ENCODE measurements around the gene RAB31.
A peak's percentile ranks its signal among the peaks of the same experiment; 100 is the strongest.

The RAB31 gene

GRCh38 chr18:9709304-9709877 is 1.3 kb downstream of the RAB31 start:
- Histone ChIP-seq H3K4me1 (ENCODE audit: control insufficient read depth in 2 of 2, insufficient read depth in 1 of 2, low read depth in 1 of 2, low read length in 2 of 2) (peaks cover 3 to 18% of the 10 kb centered on the region in 2 donors), H2AFZ (ENCODE audit: low read length) (peak overlapping the region; percentile 97), H3K14ac (ENCODE audit: low read length) (no peak overlapping the region), H3K79me1 (ENCODE audit: low read depth, low read length) (no peaks in the 10 kb centered on the region), H3K27ac (replicated peaks; ENCODE audit: low read length) (no peak overlapping the region), H3K4me3 (ENCODE audit: low read length in 2 of 2) (peak overlapping the region; percentile 70 to 86), H3K23ac (ENCODE audit: low read depth, low read length, poor library complexity) (no peak overlapping the region), H3K36me3 (replicated peaks in 1 of 2; ENCODE audit: control insufficient read depth in 2 of 2, insufficient read depth in 2 of 2, low read length in 2 of 2) (no peaks in the 10 kb centered on the region), H3K27me3 (ENCODE audit: control insufficient read depth in 3 of 3, insufficient read depth in 3 of 3, low read depth in 1 of 3, low read length in 3 of 3) (peaks cover 0 to 27% (median 0%) of the 10 kb centered on the region in 3 experiments), H3K4ac (ENCODE audit: low read length) (no peak overlapping the region), H3K4me2 (ENCODE audit: insufficient read depth, low read length, poor library complexity, severe bottlenecking) (peak overlapping the region; percentile 88), H2AK5ac (ENCODE audit: low read depth, low read length) (no peak overlapping the region), H3K18ac (ENCODE audit: low read length) (no peak overlapping the region), H2BK15ac (ENCODE audit: low read length) (no peak overlapping the region), H3K9ac (ENCODE audit: low read depth, low read length, poor library complexity) (no peak overlapping the region), H2BK120ac (ENCODE audit: low read depth, low read length) (no peak overlapping the region), H2BK12ac (ENCODE audit: low read length) (no peak overlapping the region), H3K9me3 (replicated peaks in 1 of 2; ENCODE audit: control insufficient read depth in 2 of 2, insufficient read depth in 1 of 2, low read depth in 1 of 2, low read length in 2 of 2) (no peaks in the 10 kb centered on the region), H4K8ac (ENCODE audit: low read depth, low read length) (no peak overlapping the region), H2BK5ac (ENCODE audit: low read length) (no peak overlapping the region), H4K91ac (ENCODE audit: low read depth, low read length, poor library complexity) (no peak overlapping the region)
- DNase-seq (ENCODE audit: low spot score), result no peak
- no CpG with 5 or more reads among the region's 18 CpGs for WGBS, 2 donors (ENCODE audit: extremely low coverage in 2 of 2, insufficient read length in 2 of 2, insufficient replicate concordance in 1 of 2)

DNA sequence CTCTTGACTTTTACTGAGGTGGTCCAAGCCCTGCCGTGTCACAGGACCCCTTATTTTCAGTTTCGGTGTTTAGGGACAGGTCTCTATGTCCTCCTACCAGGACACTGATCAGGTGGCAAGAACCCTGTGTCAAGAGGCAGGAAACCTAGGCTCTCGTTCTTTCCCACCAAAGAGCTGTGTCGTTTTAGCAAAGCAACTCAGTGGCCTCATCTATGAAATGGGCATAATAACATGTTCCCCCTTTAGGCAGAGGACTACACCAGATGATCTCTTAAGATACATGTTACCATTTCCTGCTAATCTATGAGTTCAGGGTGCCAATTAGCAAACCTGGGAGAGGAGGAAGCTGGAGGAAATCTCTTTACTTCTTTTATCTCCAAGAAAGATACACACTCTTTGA is 1.9 kb downstream of the RAB31 start:
- H2BK15ac ChIP-seq (ENCODE audit: low read length), result no peak overlapping the region
- no peak overlapping the region for H2BK12ac ChIP-seq (ENCODE audit: low read length)
- no peak overlapping the region for H4K8ac ChIP-seq (ENCODE audit: low read depth, low read length)
- H3K4me3 ChIP-seq (ENCODE audit: low read length in 2 of 2), result no peak overlapping the region
- no peak overlapping the region for H3K14ac ChIP-seq (ENCODE audit: low read length)
- no peaks in the 10 kb centered on the region for H3K36me3 ChIP-seq (replicated peaks in 1 of 2; ENCODE audit: control insufficient read depth in 2 of 2, insufficient read depth in 2 of 2, low read length in 2 of 2)
- H3K18ac ChIP-seq (ENCODE audit: low read length), result no peak overlapping the region
- H3K4ac ChIP-seq (ENCODE audit: low read length), result no peak overlapping the region
- H2BK120ac ChIP-seq (ENCODE audit: low read depth, low read length), result no peak overlapping the region
- no CpG with 5 or more reads among the region's 4 CpGs for WGBS, 2 donors (ENCODE audit: extremely low coverage in 2 of 2, insufficient read length in 2 of 2, insufficient replicate concordance in 1 of 2)
- no peak overlapping the region for H2AK5ac ChIP-seq (ENCODE audit: low read depth, low read length)
- peaks cover 8 to 18% of the 10 kb centered on the region in 2 donors for H3K4me1 ChIP-seq (ENCODE audit: control insufficient read depth in 2 of 2, insufficient read depth in 1 of 2, low read depth in 1 of 2, low read length in 2 of 2)
- H3K23ac ChIP-seq (ENCODE audit: low read depth, low read length, poor library complexity), result no peak overlapping the region
- H3K27ac ChIP-seq (replicated peaks; ENCODE audit: low read length), result no peak overlapping the region
- no peak overlapping the region for H3K4me2 ChIP-seq (ENCODE audit: insufficient read depth, low read length, poor library complexity, severe bottlenecking)
- no peaks in the 10 kb centered on the region for H3K9me3 ChIP-seq (replicated peaks in 1 of 2; ENCODE audit: control insufficient read depth in 2 of 2, insufficient read depth in 1 of 2, low read depth in 1 of 2, low read length in 2 of 2)
- H2AFZ ChIP-seq (ENCODE audit: low read length), result no peak overlapping the region
- no peak overlapping the region for H3K9ac ChIP-seq (ENCODE audit: low read depth, low read length, poor library complexity)
- peaks cover 0 to 27% (median 0%) of the 10 kb centered on the region in 3 experiments for H3K27me3 ChIP-seq (ENCODE audit: control insufficient read depth in 3 of 3, insufficient read depth in 3 of 3, low read depth in 1 of 3, low read length in 3 of 3)
- no peaks in the 10 kb centered on the region for H3K79me1 ChIP-seq (ENCODE audit: low read depth, low read length)
- no peak overlapping the region for H4K91ac ChIP-seq (ENCODE audit: low read depth, low read length, poor library complexity)
- DNase-seq (ENCODE audit: low spot score), result no peak
- H2BK5ac ChIP-seq (ENCODE audit: low read length), result no peak overlapping the region

DNA sequence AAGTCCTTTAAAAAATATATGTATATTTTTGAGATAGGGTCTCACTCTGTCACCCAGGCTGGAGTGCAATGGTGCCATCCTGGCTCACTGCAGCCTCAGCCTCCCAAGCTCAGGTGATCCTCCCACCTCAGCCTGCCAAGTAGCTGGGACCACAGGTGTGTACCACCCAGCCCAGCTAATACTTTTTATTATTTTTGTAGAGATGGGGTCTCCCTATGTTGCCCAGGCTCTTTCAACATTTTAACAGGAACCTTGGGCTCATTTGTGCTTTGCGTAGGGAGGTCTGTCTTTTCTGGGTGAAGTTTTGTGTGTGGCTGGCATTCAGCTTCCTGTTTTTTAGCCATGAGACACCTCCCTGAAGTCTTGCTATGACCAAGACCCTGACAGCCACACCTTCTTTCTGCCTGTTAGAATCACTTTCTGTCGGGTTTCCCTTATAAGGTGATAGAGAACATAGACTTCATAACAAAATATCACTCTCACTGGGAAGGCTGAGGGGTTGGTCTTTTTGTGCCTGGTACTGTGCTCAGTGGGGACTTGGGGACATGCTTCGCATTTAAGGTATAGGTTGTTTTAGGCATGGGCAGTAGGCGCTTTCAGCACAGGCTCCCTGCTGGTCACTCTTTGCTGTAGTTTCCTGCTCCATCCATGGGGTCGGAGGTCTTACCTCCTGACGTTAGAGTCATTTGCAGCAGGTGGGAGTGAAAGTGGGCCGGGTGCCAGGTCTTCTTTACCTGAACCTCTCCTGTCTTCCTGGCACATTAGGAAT is 3.4 kb downstream of the RAB31 start:
- no peak overlapping the region for H3K4ac ChIP-seq (ENCODE audit: low read length)
- no peak overlapping the region for H2AFZ ChIP-seq (ENCODE audit: low read length)
- no peaks in the 10 kb centered on the region for H3K9me3 ChIP-seq (replicated peaks in 1 of 2; ENCODE audit: control insufficient read depth in 2 of 2, insufficient read depth in 1 of 2, low read depth in 1 of 2, low read length in 2 of 2)
- H2AK5ac ChIP-seq (ENCODE audit: low read depth, low read length), result no peak overlapping the region
- H3K27me3 ChIP-seq (ENCODE audit: control insufficient read depth in 3 of 3, insufficient read depth in 3 of 3, low read depth in 1 of 3, low read length in 3 of 3), result peaks cover 0 to 27% (median 0%) of the 10 kb centered on the region in 3 experiments
- peaks cover 9 to 18% of the 10 kb centered on the region in 2 donors for H3K4me1 ChIP-seq (ENCODE audit: control insufficient read depth in 2 of 2, insufficient read depth in 1 of 2, low read depth in 1 of 2, low read length in 2 of 2)
- H3K9ac ChIP-seq (ENCODE audit: low read depth, low read length, poor library complexity), result no peak overlapping the region
- no peak overlapping the region for H2BK120ac ChIP-seq (ENCODE audit: low read depth, low read length)
- no peak overlapping the region for H2BK12ac ChIP-seq (ENCODE audit: low read length)
- no peaks in the 10 kb centered on the region for H3K36me3 ChIP-seq (replicated peaks in 1 of 2; ENCODE audit: control insufficient read depth in 2 of 2, insufficient read depth in 2 of 2, low read length in 2 of 2)
- no peak overlapping the region for H4K8ac ChIP-seq (ENCODE audit: low read depth, low read length)
- no peak overlapping the region for H3K23ac ChIP-seq (ENCODE audit: low read depth, low read length, poor library complexity)
- no peak overlapping the region for H4K91ac ChIP-seq (ENCODE audit: low read depth, low read length, poor library complexity)
- no peak for DNase-seq (ENCODE audit: low spot score)
- H3K4me2 ChIP-seq (ENCODE audit: insufficient read depth, low read length, poor library complexity, severe bottlenecking), result no peak overlapping the region
- H3K18ac ChIP-seq (ENCODE audit: low read length), result no peak overlapping the region
- WGBS, 2 donors (ENCODE audit: extremely low coverage in 2 of 2, insufficient read length in 2 of 2, insufficient replicate concordance in 1 of 2), result no CpG with 5 or more reads among the region's 7 CpGs
- H2BK5ac ChIP-seq (ENCODE audit: low read length), result no peak overlapping the region
- H3K14ac ChIP-seq (ENCODE audit: low read length), result no peak overlapping the region
- H3K27ac ChIP-seq (replicated peaks; ENCODE audit: low read length), result no peak overlapping the region
- no peak overlapping the region for H3K4me3 ChIP-seq (ENCODE audit: low read length in 2 of 2)
- no peak overlapping the region for H2BK15ac ChIP-seq (ENCODE audit: low read length)
- H3K79me1 ChIP-seq (ENCODE audit: low read depth, low read length), result no peaks in the 10 kb centered on the region

- Histone ChIP-seq H3K36me3 (replicated peaks in 1 of 2; ENCODE audit: control insufficient read depth in 2 of 2, insufficient read depth in 2 of 2, low read length in 2 of 2) (no peaks in the 10 kb centered on the region), H3K4ac (ENCODE audit: low read length) (no peak overlapping the region), H3K27me3 (ENCODE audit: control insufficient read depth in 3 of 3, insufficient read depth in 3 of 3, low read depth in 1 of 3, low read length in 3 of 3) (peaks cover 0 to 23% (median 0%) of the 10 kb centered on the region in 3 experiments), H4K8ac (ENCODE audit: low read depth, low read length) (no peak overlapping the region), H2BK15ac (ENCODE audit: low read length) (no peak overlapping the region), H2BK120ac (ENCODE audit: low read depth, low read length) (no peak overlapping the region), H3K18ac (ENCODE audit: low read length) (no peak overlapping the region), H2AFZ (ENCODE audit: low read length) (no peak overlapping the region), H3K23ac (ENCODE audit: low read depth, low read length, poor library complexity) (no peak overlapping the region), H3K9ac (ENCODE audit: low read depth, low read length, poor library complexity) (no peak overlapping the region), H3K27ac (replicated peaks; ENCODE audit: low read length) (no peak overlapping the region), H2AK5ac (ENCODE audit: low read depth, low read length) (no peak overlapping the region), H4K91ac (ENCODE audit: low read depth, low read length, poor library complexity) (no peak overlapping the region), H3K4me1 (ENCODE audit: control insufficient read depth in 2 of 2, insufficient read depth in 1 of 2, low read depth in 1 of 2, low read length in 2 of 2) (peaks cover 9 to 14% of the 10 kb centered on the region in 2 donors), H3K79me1 (ENCODE audit: low read depth, low read length) (no peaks in the 10 kb centered on the region), H2BK5ac (ENCODE audit: low read length) (no peak overlapping the region), H3K4me3 (ENCODE audit: low read length in 2 of 2) (no peak overlapping the region), H3K14ac (ENCODE audit: low read length) (no peak overlapping the region), H3K9me3 (replicated peaks in 1 of 2; ENCODE audit: control insufficient read depth in 2 of 2, insufficient read depth in 1 of 2, low read depth in 1 of 2, low read length in 2 of 2) (no peaks in the 10 kb centered on the region), H2BK12ac (ENCODE audit: low read length) (no peak overlapping the region), H3K4me2 (ENCODE audit: insufficient read depth, low read length, poor library complexity, severe bottlenecking) (no peak overlapping the region)
- DNase-seq (ENCODE audit: low spot score), result no peak
- WGBS, 2 donors (ENCODE audit: extremely low coverage in 2 of 2, insufficient read length in 2 of 2, insufficient replicate concordance in 1 of 2), result no CpG with 5 or more reads among the region's 5 CpGs
Observed at GRCh38 chr18:9712130-9712577, 4.1 kb downstream of the RAB31 start.
